IPS DF 6.9 (cell line): ENCODE data around the gene FH.

Experiments used
- DNase-seq: peaks from one replicate; pipeline ENCODE4 v3.0.0-alpha.2; 2013; ENCODE audit warnings: low read depth, low spot score
- H3K27ac ChIP-seq: one replicate; pipeline ENCODE4 v1.5.1; 2013; ENCODE audit warnings: low read length, control low read depth
- H3K27me3 ChIP-seq: 2 replicates; pipeline ENCODE4 v1.6.1; 2013; ENCODE audit warnings: mild to moderate bottlenecking, low read length; ENCODE audit not compliant: control insufficient read depth, insufficient read depth
- H3K36me3 ChIP-seq: 2 replicates; pipeline ENCODE4 v1.6.1; 2013; ENCODE audit warnings: low read length; ENCODE audit not compliant: control insufficient read depth, insufficient read depth
- H3K4me1 ChIP-seq: 2 replicates; pipeline ENCODE4 v1.6.1; 2013; ENCODE audit warnings: low read length; ENCODE audit not compliant: control insufficient read depth, insufficient read depth
- H3K4me3 ChIP-seq: 2 replicates; pipeline ENCODE4 v1.5.1; 2013; ENCODE audit warnings: mild to moderate bottlenecking, low read length
- H3K9me3 ChIP-seq: 2 replicates; pipeline ENCODE4 v1.6.1; 2013; ENCODE audit warnings: low read length, inconsistent platforms; ENCODE audit not compliant: control insufficient read depth, insufficient read depth
- WGBS: extraction: QIAGEN DNeasy Blood & Tissue Kit; methylation state at CpG from one replicate; pipeline ENCODE4 v1.1.7; 2013; ENCODE audit warnings: mixed read lengths, missing lambda C conversion rate; ENCODE audit not compliant: insufficient read length, insufficient coverage; 5-methylcytosine and 5-hydroxymethylcytosine counted together

Gene FH

DNA sequence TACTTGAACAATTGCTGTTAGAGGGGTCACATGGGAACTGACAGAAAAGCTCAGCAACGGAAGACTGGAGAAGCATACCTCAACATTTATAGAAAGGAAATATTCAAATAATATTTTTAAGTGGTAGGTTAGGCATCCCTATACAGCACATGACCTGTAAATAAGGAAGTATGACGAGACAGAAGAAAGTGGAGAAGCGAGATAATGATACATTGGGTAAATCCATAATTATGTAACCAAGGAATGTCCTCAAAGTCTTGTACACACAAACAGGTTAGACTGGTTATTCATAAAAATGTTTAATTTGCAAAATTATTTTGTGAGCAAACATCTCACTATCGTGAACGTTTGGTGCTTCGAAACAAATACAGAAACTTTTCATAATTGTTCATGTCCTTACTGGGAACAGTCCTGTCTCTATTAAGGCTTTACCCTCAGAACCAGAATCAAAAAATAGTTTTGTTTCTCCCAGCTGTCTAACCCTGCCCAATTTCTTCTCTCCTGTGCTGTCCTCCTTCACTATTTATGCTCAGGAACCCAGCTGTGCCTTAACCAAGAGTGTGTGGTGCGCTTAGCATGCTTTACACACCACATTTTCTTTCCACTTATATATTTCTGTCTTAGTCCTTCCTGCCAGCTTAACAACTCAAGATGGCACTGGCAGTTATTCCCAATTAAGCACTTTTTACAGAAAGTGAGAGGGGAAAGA lies 22.8 kb upstream of the FH start:
- no CpG with 5 or more reads among the region's 7 CpGs for WGBS
- no peaks in the 10 kb centered on the region for H3K9me3 ChIP-seq
- H3K4me1 ChIP-seq = no peaks in the 10 kb centered on the region
- no peaks in the 10 kb centered on the region for H3K36me3 ChIP-seq
- no peak overlapping the region for H3K4me3 ChIP-seq
- H3K27ac ChIP-seq = no peak overlapping the region
- no peaks in the 10 kb centered on the region for H3K27me3 ChIP-seq
- no peak for DNase-seq

DNA sequence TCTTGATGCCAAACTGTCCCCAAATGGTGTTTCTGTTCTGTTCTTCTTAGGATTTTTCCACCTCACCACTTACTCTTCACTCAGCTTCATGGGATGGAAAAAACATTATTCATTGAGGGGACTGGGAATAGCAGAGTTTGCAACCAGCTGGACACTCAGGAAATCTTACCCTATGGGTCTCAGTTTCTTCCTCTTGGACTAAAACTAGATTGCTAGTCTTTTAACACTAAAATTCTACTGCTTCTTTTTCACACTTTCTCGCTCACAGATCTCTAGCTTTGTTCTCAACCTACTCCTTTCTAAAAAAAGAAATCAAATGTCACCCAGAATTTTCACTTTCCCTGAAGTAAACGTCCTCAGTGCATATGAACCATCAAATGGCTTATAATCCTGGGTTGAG lies 17.4 kb upstream of the FH start:
- H3K36me3 ChIP-seq = no peaks in the 10 kb centered on the region
- H3K4me1 ChIP-seq = no peaks in the 10 kb centered on the region
- no peak overlapping the region for H3K27ac ChIP-seq
- H3K27me3 ChIP-seq = no peaks in the 10 kb centered on the region
- H3K9me3 ChIP-seq = no peaks in the 10 kb centered on the region
- no peak overlapping the region for H3K4me3 ChIP-seq
- no CpG with 5 or more reads among the region's 2 CpGs for WGBS
- DNase-seq = no peak

DNA sequence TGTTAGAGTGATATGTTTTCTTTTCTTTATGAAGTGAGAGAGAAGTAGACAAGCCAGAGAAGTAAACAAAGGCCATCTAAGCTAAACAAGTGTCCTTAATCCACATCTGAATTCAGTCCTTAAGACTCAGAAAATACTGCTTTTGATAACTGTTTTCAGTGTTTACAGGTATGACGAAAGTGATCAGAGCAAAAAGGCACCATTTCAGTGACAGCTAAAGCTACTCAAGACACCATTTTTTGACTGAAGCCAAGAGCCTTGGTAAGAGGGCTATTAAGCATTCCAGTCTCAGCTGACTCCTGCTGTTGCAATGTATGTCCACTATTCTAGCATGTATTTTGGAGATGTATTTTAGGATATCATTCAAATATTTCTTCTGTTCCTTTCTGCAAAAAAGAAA lies 16.7 kb upstream of the FH start:
- no peak for DNase-seq
- no peaks in the 10 kb centered on the region for H3K27me3 ChIP-seq
- no peaks in the 10 kb centered on the region for H3K4me1 ChIP-seq
- H3K9me3 ChIP-seq = no peaks in the 10 kb centered on the region
- no peak overlapping the region for H3K27ac ChIP-seq
- H3K36me3 ChIP-seq = no peaks in the 10 kb centered on the region
- WGBS = no CpG with 5 or more reads among the region's 1 CpG
- no peak overlapping the region for H3K4me3 ChIP-seq

DNA sequence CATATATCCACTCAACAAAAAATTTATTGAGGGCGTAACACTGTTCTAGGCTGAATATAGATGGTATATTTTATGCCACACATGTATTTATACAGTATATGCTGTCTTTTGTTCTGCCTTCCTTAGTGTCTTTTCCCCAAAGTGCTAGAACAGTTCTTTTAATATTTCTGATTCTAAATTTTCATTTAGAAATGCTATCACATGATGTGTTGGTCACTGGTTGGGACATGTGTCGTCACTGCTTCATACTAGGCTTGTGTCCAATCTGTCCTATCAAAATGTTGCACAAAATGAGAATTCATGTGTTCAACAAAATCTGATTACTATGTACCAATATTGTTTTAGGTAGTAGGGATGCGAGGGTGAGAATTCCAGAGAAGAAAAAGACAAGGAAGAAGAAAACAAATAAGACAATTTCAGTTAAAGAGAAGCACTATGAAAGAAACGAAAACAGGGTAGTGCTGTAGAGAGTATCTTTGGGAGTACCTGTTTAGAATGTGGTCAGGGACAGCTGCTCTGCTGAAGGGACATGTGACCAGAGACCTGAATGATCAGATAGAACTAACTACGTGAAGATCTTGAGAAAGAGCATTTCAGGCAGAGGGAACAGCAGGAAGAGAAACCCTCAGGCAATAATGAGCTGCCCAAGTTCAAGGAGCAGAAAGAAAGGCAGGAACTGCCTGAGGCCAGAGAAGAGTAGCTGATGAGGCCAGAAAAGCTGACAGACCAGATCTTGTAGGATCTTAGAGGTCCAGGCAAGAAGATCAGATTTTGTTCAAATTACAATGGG lies 14.0 kb upstream of the FH start:
- Histone ChIP-seq H3K27ac (no peak overlapping the region), H3K27me3 (no peaks in the 10 kb centered on the region), H3K4me1 (no peaks in the 10 kb centered on the region), H3K9me3 (no peaks in the 10 kb centered on the region), H3K36me3 (no peaks in the 10 kb centered on the region), H3K4me3 (no peak overlapping the region)
- DNase-seq = no peak
- WGBS = no CpG with 5 or more reads among the region's 5 CpGs

GRCh38 chr1:241532864-241533263 lies 13.3 kb upstream of the FH start:
- WGBS = no CpG with 5 or more reads among the region's 7 CpGs
- Histone ChIP-seq H3K36me3 (no peaks in the 10 kb centered on the region), H3K4me1 (no peaks in the 10 kb centered on the region), H3K9me3 (no peaks in the 10 kb centered on the region), H3K27me3 (no peaks in the 10 kb centered on the region), H3K4me3 (no peak overlapping the region), H3K27ac (no peak overlapping the region)
- DNase-seq = no peak

GRCh38 chr1:241532162-241532531 lies 12.6 kb upstream of the FH start, which contains the start of gene KMO:
TSS of gene KMO (plus strand) at chr1:241532378. CDS start at chr1:241532445, 67 bp downstream.
- Histone ChIP-seq H3K27me3 (no peaks in the 10 kb centered on the region), H3K4me3 (no peak within 1 kb of the TSS), H3K4me1 (no peaks in the 10 kb centered on the region), H3K36me3 (no peaks in the 10 kb centered on the region), H3K9me3 (no peaks in the 10 kb centered on the region), H3K27ac (no peak within 1 kb of the TSS)
- no peak for DNase-seq
- WGBS = no CpG with 5 or more reads among the region's 1 CpG

DNA sequence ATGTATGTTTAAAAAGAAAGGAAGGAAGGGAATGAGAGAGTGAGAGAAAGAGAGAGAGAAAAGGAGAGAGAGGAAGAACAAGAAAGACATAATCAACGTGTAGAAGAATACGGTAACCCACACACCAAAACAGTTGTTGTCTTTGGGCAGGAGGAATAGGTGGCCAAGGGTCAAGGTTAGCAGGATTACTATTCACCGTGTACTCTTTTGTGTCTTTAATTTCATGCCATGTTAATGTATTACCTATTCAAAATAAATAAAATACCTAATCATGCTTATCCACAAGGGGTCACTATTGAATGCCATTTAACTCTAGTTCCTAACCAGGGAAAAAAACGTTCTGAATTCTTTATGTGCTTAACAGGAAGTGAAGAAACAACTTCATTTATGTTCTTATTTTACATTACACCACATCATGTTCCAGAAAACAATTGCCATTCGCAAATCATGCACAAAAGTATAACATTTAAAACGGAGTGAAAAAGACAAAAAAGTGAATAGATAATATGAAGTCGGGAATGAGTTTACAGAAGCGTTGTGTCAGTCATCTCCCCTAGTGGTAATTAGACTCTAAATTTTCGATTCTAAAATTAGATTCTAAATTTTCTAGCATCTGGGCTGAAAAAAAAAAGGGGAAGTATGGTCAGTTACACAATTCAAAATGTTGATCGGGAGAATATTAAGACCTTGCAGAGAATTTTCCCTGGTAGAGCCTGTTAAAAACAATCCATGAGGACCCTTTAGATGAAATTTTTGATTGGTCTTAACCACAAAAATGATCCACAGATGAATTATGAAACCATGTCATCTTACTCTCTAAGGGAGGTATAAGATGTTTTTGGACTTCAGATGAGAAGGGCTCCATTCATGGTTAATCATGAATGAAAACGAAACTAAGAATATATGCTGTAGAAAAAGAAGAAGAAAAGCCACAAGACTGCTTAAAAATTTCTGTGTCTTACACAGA lies 11.9 kb upstream of the FH start:
- no CpG with 5 or more reads among the region's 11 CpGs for WGBS

GRCh38 chr1:241527146-241527545 lies 7.6 kb upstream of the FH start:
- H3K4me1 ChIP-seq = no peaks in the 10 kb centered on the region
- H3K36me3 ChIP-seq = no peaks in the 10 kb centered on the region
- no peak for DNase-seq
- H3K9me3 ChIP-seq = no peaks in the 10 kb centered on the region
- WGBS = no CpG with 5 or more reads among the region's 3 CpGs
- H3K27me3 ChIP-seq = no peaks in the 10 kb centered on the region
- H3K27ac ChIP-seq = no peak overlapping the region
- no peak overlapping the region for H3K4me3 ChIP-seq

More for the DNA sequence above, 11.9 kb upstream of the FH start:
- DNase-seq = no peak
- Histone ChIP-seq H3K9me3 (no peaks in the 10 kb centered on the region), H3K27ac (no peak overlapping the region), H3K36me3 (no peaks in the 10 kb centered on the region), H3K4me1 (no peaks in the 10 kb centered on the region), H3K27me3 (no peaks in the 10 kb centered on the region), H3K4me3 (no peak overlapping the region)

DNA sequence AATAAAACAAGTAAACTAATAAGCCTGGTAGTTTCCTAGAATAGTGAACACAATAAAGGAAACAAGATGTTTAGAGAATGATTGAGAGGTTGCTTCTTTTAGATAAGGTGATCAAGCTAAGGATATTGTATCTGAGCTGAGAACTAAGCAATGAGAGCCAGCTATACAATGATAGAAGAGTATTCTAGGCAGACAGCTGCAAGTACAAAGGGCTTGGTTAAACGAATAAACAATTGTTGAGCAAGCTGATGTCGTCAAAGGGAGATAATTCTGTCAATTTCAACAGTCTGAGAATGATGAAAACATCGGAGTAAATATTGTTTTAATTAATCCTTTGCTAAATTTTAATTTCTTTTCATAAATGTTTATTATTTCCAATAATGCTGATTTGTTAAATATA lies 5.5 kb upstream of the FH start:
- Histone ChIP-seq H3K4me1 (no peaks in the 10 kb centered on the region), H3K36me3 (no peaks in the 10 kb centered on the region), H3K4me3 (no peak overlapping the region), H3K27ac (no peak overlapping the region), H3K27me3 (no peaks in the 10 kb centered on the region), H3K9me3 (no peaks in the 10 kb centered on the region)
- no CpG with 5 or more reads among the region's 3 CpGs for WGBS
- no peak for DNase-seq

DNA sequence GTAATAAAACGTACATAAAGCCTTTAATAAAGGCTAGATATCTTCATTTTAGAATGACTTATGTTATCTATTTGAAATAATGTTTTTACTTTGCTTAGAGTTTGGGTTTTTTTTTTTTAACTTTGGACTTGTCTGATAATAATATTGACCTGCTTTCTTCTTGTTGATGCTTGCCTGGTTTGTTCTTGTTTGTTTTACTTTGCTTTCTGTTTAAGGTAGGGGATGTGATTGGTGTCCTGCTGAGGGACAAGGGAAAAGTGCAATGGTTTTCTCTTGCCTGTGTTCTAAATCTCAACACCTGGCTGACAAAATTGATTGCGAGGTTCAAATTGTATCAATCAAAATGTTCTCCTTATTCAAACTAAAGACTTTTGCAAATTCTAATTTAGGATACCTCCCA lies 2.2 kb upstream of the FH start:
- DNase-seq = no peak
- Histone ChIP-seq H3K4me1 (no peaks in the 10 kb centered on the region), H3K9me3 (no peaks in the 10 kb centered on the region), H3K27me3 (no peaks in the 10 kb centered on the region), H3K36me3 (no peaks in the 10 kb centered on the region), H3K27ac (no peak overlapping the region), H3K4me3 (no peak overlapping the region)
- no CpG with 5 or more reads among the region's 2 CpGs for WGBS
